HG03175 (cell line): ENCODE measurements around the gene FOXM1.

Experiments
- ATAC-seq: cut with Tn5 transposase; IDR thresholded peaks from one replicate; pipeline ENCODE4 v1.9.1; 2021; ENCODE audit warnings: mild to moderate bottlenecking, moderate library complexity; ENCODE audit not compliant: unreplicated experiment

FOXM1 gene

DNA sequence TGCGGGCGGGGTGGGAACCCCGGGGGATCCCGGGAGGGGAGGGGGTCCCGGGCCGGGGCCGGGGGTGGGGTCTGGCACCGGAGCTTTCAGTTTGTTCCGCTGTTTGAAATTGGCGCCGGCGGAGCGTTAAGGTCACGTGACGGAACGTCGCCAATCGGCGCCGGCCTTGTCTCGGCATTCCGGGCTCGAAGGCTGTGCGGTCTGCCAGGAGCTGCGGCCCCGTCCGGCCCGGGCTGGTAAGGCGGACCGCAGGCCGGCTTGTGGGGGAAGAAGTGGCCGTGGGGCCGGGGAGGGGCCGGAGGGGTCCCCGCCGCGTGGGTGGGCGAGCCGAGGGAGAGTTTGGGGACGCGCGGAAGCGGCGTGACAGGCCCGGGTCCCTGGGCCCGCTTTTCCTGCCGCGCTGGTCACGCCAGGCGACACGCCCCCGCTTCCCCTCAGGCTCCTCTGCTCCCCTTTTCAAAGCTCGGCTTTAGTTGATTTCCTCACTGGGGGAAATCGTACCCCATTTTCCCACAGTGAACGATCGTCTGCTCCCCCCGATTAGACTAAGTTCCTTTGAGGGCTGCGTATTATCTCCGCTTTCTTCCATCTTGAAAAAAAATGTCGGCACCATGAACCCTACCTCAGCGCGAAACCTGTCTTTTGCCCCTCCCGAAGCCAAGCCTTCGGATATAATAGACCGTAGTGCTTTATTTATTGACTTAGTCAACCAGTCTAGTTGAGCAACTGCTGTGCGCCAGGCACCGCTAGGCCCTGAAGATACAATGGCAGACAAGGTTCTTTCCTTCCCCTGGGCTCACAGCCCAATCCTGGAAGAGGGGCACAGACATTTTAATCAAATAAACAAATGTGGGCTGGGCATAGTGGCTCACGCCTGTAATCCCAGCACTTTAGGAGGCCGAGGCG, at the start of gene FOXM1, which contains the start of gene RHNO1:
Gene FOXM1 (minus strand): TSS at position 128 of the 906 bp plus-strand sequence. CDS start 2,696 bp downstream, outside the sequence.
Gene RHNO1 (plus strand): TSS at position 177 of the 906 bp plus-strand sequence. CDS start 8,144 bp downstream, outside the sequence.
- peak; percentile 74 for ATAC-seq

- no peak for ATAC-seq
Observed at GRCh38 chr12:2925322-2925995, 48.5 kb upstream of the FOXM1 start.

GRCh38 chr12:2924019-2924418, 47.0 kb upstream of the FOXM1 start:
- ATAC-seq = no peak

DNA sequence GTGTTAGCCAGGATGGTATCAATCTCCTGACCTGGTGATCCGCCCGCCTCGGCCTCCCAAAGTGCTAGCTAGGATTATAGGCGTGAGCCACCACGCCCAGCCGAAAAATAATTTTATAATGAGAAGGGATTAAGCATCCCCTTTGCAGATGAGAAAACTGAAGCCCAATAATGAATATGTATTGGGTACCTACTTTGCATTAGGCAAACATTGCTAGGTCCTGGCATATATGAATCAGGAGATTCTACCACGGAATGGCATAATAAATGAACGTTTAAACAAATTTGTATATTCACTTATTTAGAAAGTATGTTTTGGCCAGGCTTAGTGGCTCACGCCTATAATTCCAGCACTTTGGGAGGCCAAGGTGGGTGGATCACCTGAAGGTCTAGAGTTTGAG, 46.1 kb upstream of the FOXM1 start:
- ATAC-seq = no peak

DNA sequence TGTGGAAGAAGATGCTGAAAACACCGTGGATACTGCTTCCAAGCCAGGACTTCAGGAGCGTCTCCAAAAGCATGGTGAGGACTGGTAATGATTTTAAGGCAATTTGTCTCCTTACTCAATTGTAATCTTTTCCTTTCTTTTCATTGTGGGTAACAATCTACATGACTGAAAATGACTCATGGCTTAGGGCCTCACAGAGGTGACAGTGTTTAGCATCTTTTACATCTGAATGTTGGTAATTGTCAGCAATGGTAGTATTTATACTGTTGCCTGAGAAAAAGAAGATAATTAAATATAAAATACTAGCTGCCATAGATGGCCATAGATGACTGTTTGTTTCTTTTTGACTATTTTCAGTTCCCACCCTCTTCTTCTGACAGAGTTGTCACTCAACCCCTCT, 45.4 kb upstream of the FOXM1 start:
- ATAC-seq = no peak

DNA sequence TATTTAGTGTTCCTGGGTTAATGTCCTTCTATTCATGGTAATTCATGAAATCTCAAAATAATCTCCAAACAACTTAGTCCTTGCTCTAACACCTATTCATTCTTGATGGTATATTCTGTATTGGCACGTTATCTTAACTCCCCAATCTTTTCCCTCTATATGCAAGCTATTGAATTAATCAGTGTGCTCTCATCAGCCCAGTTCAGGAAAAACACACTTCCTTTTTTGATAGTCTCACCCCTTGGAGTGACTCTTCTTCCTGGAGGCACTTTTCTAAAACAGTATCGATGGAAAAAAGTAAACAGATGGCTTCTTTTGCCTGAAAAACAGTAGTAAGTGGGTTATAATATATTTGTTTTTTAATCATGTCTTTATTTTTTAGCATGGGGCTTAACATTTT, 42.3 kb upstream of the FOXM1 start:
- ATAC-seq = no peak

- ATAC-seq = no peak
Observed at GRCh38 chr12:2912216-2912575, 35.2 kb upstream of the FOXM1 start.

DNA sequence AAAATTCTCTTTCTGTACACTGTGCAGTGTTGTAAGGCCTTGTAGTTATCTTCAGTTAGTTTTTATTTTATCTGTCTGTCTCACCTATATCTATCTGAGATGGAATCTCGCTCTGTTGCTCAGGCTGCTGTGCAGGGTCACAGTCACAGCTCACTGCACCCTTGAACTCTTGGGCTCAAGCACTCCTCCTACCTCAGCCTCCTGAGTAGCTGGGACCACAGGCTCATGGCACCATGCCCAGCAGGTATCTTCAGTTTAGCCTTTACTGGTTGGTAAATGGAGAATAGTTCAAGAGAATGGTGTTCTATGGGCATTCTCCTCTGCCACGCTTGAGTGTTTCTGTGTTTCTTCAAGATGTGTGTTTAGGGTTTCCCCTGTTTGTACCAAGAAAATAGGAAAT, 27.3 kb upstream of the FOXM1 start:
- ATAC-seq = no peak

- ATAC-seq = no peak
Observed at GRCh38 chr12:2902272-2902880, 25.4 kb upstream of the FOXM1 start.

GRCh38 chr12:2900642-2901041, 23.7 kb upstream of the FOXM1 start:
- no peak for ATAC-seq

GRCh38 chr12:2897418-2897817, 20.4 kb upstream of the FOXM1 start:
- no peak for ATAC-seq

GRCh38 chr12:2895511-2895910, 18.5 kb upstream of the FOXM1 start:
- ATAC-seq = no peak

GRCh38 chr12:2895051-2895451, 18.1 kb upstream of the FOXM1 start:
- no peak for ATAC-seq

GRCh38 chr12:2893007-2893406, 16.0 kb upstream of the FOXM1 start:
- no peak for ATAC-seq

DNA sequence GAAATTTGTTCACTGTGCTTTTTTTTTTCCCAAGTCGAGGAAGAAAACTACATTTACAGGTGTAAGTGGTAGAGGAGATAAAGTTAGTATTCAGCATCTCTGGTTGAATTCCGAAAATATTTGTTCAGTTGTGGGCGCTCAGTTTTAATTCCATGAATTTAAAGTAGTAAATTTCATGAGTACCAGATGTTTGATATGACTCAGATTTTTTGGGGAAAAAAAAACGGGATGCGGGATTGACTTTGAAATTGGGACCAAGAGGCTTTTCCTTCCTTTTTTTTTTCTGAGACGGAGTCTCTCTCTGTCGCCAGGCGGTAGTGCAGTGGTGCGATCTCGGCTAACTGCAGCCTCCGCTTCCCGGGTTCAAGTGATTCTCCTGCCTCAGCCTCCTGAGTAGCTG, 15.3 kb upstream of the FOXM1 start:
- no peak for ATAC-seq

- peak; percentile 18 for ATAC-seq
Observed at GRCh38 chr12:2891240-2892053, 14.5 kb upstream of the FOXM1 start.

DNA sequence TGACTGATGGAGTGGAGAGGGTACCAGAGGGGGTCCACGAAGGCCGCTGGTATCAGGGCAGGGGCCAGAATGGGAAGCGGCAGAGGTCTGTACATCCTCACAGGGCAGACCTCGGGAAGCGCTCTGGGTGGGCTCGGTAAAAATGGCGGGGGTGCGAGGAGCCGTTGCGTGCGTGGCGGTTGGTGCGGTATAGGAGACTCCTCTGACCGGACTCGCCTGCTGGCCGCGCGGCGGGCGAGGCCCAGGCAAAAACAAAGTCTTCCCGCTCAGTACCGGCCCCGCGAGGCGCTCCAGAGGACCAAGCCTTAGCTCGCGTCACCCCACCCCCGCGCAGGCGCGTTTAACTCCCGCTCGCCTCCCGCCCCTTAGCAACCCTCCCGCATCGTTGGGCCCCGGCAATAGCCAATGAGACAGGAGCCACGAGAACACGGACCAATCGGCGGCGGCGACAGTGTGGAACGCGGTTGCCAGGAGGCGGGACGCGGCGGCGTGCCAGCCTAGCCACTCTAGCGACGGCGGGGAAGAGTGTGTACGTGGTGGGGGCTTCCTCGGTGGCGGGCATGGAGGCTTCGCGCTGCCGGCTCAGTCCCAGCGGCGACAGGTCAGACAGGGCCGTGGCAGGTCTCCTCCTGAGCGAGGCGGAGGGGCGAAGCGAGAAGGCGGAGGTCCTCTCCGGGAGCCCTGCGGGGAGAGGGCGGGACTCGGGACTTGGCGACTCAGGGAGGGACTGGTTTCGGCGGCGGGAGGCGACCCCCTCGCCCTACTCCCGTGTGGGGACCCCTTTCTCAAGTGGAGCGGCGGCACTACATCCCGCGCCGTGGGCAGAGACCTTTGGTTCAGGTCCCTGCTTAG, 13.6 kb upstream of the FOXM1 start, which contains the start of gene TULP3:
Gene TULP3 (plus strand): TSS at position 504 of the 852 bp plus-strand sequence. CDS start 57 bp downstream, at position 561.
- peak; percentile 97 for ATAC-seq

- ATAC-seq = no peak
Observed at GRCh38 chr12:2890001-2890387, 13.0 kb upstream of the FOXM1 start.

GRCh38 chr12:2886768-2887450, 9.9 kb upstream of the FOXM1 start:
- ATAC-seq = no peak
